Central memory CD8-positive, alpha-beta T cell (primary cell): Measurements from ENCODE around the gene ATP8A1.
A peak's percentile ranks its signal among the peaks of the same experiment; 100 is the strongest.

Experiments
- ATAC-seq: fragments of 150-1000 bp; cut with Tn5 transposase; replicated peaks from 2 replicates; pipeline ENCODE4 v1.10.0; 2022; ENCODE audit warnings: mild to moderate bottlenecking, moderate FRiP score, moderate number of reproducible peaks; ENCODE audit not compliant: poor library complexity, severe bottlenecking; ENCODE audit errors: extremely low read depth
- DNase-seq, 2 donors: peaks; one replicate each; pipeline ENCODE4 v3.0.0; 2021; ENCODE audit warnings: low spot score in 2 of 2
- H3K27ac Mint-ChIP-seq: one replicate; pipeline ENCODE4 v1.8.0; 2022; ENCODE audit warnings: low read depth, mild to moderate bottlenecking, moderate library complexity, mixed read lengths
- H3K27me3 Mint-ChIP-seq: one replicate; pipeline ENCODE4 v1.8.0; 2022; ENCODE audit warnings: mixed read lengths
- H3K36me3 Mint-ChIP-seq: one replicate; pipeline ENCODE4 v1.8.0; 2022; ENCODE audit warnings: mild to moderate bottlenecking, moderate library complexity, mixed read lengths; ENCODE audit not compliant: insufficient read depth
- H3K4me1 Mint-ChIP-seq: one replicate; pipeline ENCODE4 v1.8.0; 2022; ENCODE audit warnings: mixed read lengths
- H3K4me3 Mint-ChIP-seq: one replicate; pipeline ENCODE4 v1.8.0; 2022; ENCODE audit warnings: mild to moderate bottlenecking, moderate library complexity, mixed read lengths
- H3K9me3 Mint-ChIP-seq: one replicate; pipeline ENCODE4 v1.8.0; 2022; ENCODE audit warnings: mixed read lengths

ATP8A1 gene

DNA sequence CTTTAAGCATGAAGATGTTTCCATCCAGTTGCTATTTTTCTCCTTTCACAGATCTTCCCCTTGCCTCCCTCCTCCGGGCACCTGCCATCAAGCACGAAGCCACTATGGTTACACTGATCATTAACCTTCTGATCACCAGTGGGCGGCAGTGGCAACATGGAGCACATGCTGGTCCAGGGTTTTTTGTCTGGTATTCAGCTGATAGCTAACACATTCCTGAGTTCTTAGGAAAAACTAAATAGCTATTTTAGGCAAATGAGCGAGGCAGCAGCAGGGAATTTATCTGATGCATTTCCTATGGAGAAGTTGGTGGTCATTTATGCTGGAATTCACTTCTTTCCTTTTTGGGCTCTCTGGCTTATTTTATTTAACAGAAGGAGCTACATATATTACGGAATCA lies 236.8 kb downstream of the ATP8A1 start:
- DNase-seq (no peak), ATAC-seq (no peak)
- Mint-ChIP-seq H3K4me1 (peaks cover 5% of the 10 kb centered on the region), H3K4me3 (no peak overlapping the region), H3K36me3 (peaks cover 49% of the 10 kb centered on the region), H3K27me3 (no peaks in the 10 kb centered on the region), H3K9me3 (no peaks in the 10 kb centered on the region), H3K27ac (no peak overlapping the region)

DNA sequence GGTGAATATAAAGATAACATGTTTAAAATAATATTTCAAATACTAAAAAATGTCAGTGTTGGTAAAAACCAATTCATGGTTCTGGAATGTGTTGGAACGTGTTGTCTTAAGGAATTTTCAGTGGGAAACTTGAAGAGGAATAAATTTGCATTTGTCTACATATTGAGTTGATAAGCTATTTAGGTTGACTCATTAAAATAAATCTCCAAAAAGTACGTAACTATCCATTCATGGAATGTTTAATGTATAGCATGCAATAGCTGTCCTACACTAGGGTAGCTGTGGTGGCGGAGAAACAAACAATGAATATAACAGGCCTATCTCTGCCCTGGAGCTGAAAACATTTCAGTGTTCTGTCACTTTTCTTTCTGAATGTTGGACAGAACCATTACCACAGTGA lies 239.4 kb downstream of the ATP8A1 start:
- no peak for DNase-seq
- peaks cover 5% of the 10 kb centered on the region for H3K4me1 Mint-ChIP-seq
- H3K9me3 Mint-ChIP-seq, result no peaks in the 10 kb centered on the region
- H3K4me3 Mint-ChIP-seq, result no peak overlapping the region
- ATAC-seq, result no peak
- H3K27ac Mint-ChIP-seq, result no peak overlapping the region
- no peaks in the 10 kb centered on the region for H3K27me3 Mint-ChIP-seq
- H3K36me3 Mint-ChIP-seq, result peaks cover 59% of the 10 kb centered on the region

DNA sequence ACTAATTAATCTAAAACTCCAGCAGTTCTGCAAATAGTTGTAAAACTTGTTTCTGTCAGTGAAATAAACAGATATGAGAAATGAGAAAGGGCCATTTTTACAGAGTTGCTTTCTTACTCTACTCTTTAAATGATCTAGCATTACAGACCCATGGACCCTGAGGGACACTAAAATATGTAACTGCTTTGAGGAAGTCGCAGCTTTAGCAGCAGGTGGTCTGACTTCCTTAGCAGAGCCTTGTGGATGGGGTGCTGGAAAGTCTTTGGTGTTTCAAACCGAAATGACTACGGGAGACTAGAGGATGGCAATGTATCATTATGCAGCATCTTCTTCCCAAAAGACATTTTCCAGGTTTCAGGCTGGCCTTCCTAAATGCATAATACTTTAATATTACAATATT lies 240.9 kb downstream of the ATP8A1 start:
- H3K36me3 Mint-ChIP-seq, result peaks cover 52% of the 10 kb centered on the region
- no peaks in the 10 kb centered on the region for H3K9me3 Mint-ChIP-seq
- H3K27me3 Mint-ChIP-seq, result no peaks in the 10 kb centered on the region
- no peak overlapping the region for H3K27ac Mint-ChIP-seq
- no peak overlapping the region for H3K4me3 Mint-ChIP-seq
- DNase-seq (no peak), ATAC-seq (no peak)
- peaks cover 5% of the 10 kb centered on the region for H3K4me1 Mint-ChIP-seq

DNA sequence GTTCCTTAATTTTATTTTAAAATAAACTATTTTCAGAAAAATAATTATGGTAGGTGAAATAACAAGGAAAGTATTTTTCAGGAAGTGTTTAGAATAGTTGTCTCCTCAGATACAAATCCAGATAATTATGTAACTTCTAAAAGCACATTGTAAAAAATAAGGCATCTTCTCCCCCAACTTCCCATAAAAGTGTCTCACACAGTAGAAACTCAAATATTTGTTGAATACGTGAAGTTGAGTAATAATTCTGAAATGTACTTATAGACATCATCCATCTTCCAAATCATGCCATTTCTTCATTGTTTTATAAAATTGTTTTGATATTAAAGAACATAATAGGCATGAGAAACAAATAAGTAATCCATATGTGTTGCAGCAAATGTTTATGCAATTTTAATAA lies 241.6 kb downstream of the ATP8A1 start:
- Mint-ChIP-seq H3K4me3 (no peak overlapping the region), H3K36me3 (peaks cover 50% of the 10 kb centered on the region), H3K27ac (no peak overlapping the region), H3K9me3 (no peaks in the 10 kb centered on the region), H3K27me3 (no peaks in the 10 kb centered on the region), H3K4me1 (peaks cover 5% of the 10 kb centered on the region)
- ATAC-seq (no peak), DNase-seq (no peak)

DNA sequence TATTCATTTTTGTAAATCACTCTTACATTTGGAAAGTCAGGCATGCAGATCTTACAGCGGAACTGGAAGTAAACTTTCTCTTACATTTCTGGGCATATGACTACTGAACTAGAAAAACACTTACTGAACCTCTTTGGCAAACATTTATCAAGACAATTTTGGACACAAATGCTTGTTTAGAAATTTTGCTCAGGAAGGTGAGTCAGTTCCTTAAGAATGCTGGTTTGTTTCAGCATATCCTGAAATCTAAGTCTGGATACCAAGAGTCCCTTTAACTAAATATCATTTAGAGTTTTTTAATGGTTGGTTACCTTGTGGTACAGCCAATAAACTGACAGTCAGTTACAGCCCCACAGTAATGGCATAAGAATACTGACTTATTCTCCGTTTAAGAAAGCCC lies 244.7 kb downstream of the ATP8A1 start:
- no peak for ATAC-seq
- Mint-ChIP-seq H3K27me3 (no peaks in the 10 kb centered on the region), H3K4me1 (no peaks in the 10 kb centered on the region), H3K4me3 (no peak overlapping the region), H3K27ac (no peak overlapping the region), H3K9me3 (no peaks in the 10 kb centered on the region), H3K36me3 (peaks cover 44% of the 10 kb centered on the region)
- no peak for DNase-seq

DNA sequence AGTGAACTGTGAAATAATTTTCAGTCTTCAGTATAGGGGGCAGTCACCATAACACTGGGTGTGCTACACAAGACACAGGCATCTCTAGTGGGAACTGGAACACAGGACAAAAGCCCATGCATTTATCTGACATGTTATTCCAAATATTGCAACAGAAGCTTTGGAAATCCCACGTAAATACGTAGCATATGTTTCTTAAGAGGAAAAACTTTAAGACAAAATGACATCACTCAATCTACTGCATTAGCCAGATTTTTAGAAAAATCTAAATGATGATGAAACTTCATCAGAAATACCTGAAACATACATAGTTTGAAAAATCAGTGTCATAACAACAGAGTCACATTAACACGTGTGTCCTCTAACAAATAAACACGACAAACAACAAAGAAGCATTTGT lies 245.1 kb downstream of the ATP8A1 start:
- Mint-ChIP-seq H3K36me3 (peaks cover 42% of the 10 kb centered on the region), H3K9me3 (no peaks in the 10 kb centered on the region), H3K4me1 (no peaks in the 10 kb centered on the region), H3K27me3 (no peaks in the 10 kb centered on the region), H3K4me3 (no peak overlapping the region), H3K27ac (no peak overlapping the region)
- DNase-seq (no peak), ATAC-seq (no peak)

DNA sequence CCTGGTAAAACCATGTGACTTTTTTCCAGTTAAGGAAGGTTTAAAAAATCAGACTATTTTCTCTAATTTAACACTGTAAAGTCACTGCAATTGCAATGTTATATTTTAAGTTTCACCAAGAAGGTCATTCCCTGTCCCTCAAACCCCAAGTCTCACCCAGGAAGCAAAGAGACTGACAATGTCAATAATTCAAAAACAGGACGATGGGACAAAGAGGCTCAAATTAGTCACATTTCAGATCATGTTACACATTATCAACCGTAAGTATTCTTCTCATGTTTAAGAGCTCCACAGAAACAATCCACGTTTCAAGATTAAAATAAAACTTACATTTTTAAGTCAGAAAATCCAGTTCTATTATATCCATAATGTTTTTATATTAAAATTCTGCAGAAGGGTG lies 246.5 kb downstream of the ATP8A1 start:
- no peak overlapping the region for H3K4me3 Mint-ChIP-seq
- H3K27ac Mint-ChIP-seq, result no peak overlapping the region
- peaks cover 38% of the 10 kb centered on the region for H3K36me3 Mint-ChIP-seq
- H3K4me1 Mint-ChIP-seq, result no peaks in the 10 kb centered on the region
- no peaks in the 10 kb centered on the region for H3K27me3 Mint-ChIP-seq
- ATAC-seq, result no peak
- H3K9me3 Mint-ChIP-seq, result no peaks in the 10 kb centered on the region
- no peak for DNase-seq

DNA sequence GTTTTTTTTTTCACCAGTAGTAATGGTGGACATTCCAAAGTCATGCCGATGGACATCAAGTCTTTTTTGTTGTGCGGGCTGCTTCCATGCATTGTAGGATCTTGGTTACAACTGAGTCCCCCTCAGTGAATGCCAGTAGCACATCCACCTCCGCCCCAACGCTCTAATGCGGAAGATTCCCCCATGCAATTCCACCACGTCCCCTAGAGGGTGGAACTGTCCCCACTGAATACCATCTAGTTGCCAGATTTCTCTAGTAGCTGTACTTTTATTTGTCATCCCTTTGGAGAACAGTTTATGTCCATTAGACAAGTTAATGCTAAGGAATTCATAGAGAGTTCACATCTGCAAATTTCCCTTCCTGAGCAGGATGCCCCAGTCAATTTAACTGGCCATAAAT lies 252.9 kb downstream of the ATP8A1 start:
- ATAC-seq, result no peak
- Mint-ChIP-seq H3K36me3 (peaks cover 1% of the 10 kb centered on the region), H3K9me3 (no peaks in the 10 kb centered on the region), H3K27ac (no peak overlapping the region), H3K4me3 (no peak overlapping the region), H3K4me1 (peaks cover 14% of the 10 kb centered on the region), H3K27me3 (peaks cover 27% of the 10 kb centered on the region)
- no peak for DNase-seq

DNA sequence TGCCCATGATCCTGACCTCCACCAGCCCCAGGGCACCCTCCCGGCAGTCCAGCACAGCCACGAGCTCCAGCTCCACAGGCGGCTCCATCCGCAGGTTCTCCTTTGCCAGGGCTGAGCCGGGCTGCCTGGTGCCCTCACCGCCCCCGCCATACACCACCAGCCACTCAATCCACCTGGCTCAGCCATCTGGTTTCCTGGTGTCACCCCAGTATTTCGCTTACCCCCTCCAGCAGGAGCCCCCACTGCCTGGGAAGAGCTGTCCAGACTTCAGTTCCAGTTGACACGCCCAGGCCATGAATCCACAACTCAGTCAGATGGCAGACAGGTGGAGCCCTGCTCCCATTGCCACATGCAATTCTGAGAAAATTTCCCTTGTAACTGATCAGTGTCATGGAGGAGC lies 255.7 kb downstream of the ATP8A1 start:
- ATAC-seq (no peak), DNase-seq (no peak)
- H3K27me3 Mint-ChIP-seq, result peaks cover 51% of the 10 kb centered on the region
- H3K36me3 Mint-ChIP-seq, result no peaks in the 10 kb centered on the region
- no peak overlapping the region for H3K4me3 Mint-ChIP-seq
- H3K9me3 Mint-ChIP-seq, result no peaks in the 10 kb centered on the region
- peak overlapping the region; percentile 68 for H3K27ac Mint-ChIP-seq
- H3K4me1 Mint-ChIP-seq, result peaks cover 35% of the 10 kb centered on the region

DNA sequence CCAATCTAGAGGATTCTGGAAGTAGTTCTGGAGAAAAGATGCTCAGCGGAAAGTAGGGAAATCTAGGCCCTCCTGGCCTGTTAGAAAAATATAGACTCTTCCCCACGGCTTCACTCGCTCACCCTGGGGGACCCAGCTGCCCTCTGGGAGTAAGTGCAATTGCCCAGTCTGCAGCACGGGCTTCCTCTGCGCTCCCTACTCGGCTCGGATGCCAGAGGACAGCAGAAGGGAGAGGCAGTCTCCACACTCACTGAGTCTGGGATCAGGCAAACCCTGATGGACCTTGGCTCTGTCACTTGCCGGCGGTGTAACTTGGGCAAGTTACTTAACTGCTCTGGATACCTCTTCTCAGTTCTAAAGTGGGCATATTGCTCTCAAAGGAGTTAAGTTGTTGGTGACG lies 257.5 kb downstream of the ATP8A1 start:
- Mint-ChIP-seq H3K4me3 (peak overlapping the region; percentile 77), H3K27me3 (peaks cover 65% of the 10 kb centered on the region)

DNA sequence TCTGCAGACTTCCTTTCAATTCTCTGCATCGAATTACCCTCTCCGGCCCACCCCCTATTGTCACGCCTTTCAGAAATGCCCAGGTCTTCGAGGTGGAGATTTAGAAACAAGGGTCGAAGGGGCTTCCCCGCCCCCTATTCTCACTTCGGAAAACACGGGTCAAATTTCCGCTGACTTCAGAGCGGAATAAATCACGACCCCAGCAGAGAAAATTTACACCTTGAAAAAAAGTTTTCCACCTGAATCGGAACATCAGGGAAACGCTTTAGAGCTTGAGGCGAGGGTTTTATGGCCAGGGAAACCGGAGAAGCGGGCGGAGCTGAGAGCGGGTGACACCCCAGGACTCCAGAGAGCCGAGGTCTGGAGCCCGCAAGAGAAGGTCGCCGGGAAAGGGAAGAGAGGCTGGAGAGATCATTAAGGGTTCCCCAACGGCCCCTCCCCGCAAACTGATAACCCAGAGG lies 258.0 kb downstream of the ATP8A1 start:
- DNase-seq, result no peak
- Mint-ChIP-seq H3K4me3 (peak overlapping the region; percentile 77), H3K4me1 (peaks cover 35% of the 10 kb centered on the region), H3K36me3 (no peaks in the 10 kb centered on the region), H3K9me3 (no peaks in the 10 kb centered on the region), H3K27ac (no peak overlapping the region), H3K27me3 (peaks cover 67% of the 10 kb centered on the region)
- ATAC-seq, result no peak

More for the DNA sequence above, 257.5 kb downstream of the ATP8A1 start:
- no peak overlapping the region for H3K27ac Mint-ChIP-seq
- H3K9me3 Mint-ChIP-seq, result no peaks in the 10 kb centered on the region
- no peak for DNase-seq
- H3K4me1 Mint-ChIP-seq, result peaks cover 35% of the 10 kb centered on the region
- H3K36me3 Mint-ChIP-seq, result no peaks in the 10 kb centered on the region
- no peak for ATAC-seq

DNA sequence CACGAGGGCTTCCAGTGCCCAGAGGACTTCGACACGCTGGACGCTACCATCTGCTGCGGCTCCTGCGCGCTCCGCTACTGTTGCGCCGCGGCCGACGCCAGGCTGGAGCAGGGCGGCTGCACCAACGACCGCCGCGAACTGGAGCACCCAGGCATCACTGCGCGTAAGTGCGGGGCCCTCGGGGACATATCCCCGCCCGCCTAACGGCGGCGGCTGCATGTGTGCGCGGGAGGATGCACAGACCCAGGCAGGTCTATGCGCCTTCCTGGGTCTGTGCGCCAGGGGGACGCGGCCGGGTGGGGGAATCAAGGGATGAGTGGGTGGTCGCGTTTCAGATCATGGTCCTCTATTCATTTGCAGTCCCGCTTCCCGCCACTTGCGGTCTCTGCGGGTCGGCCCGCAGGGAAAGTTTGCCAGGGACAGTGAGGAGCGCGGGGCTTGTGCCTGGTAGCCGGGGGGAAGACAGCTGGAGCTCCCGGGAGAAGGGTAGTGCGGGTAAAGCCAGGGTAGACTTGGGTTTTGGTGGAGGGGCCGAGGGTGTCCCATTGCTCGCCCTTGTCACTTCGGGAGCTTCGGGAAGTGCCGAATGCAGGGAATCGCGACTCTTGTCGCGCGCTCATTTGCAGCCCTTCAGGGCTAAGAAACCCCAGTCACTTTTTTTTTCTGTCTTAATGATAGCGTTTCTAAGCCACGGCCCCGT lies 258.6 kb downstream of the ATP8A1 start:
- H3K4me1 Mint-ChIP-seq, result peaks cover 35% of the 10 kb centered on the region
- no peaks in the 10 kb centered on the region for H3K36me3 Mint-ChIP-seq
- DNase-seq, result no peak
- H3K27me3 Mint-ChIP-seq, result peaks cover 67% of the 10 kb centered on the region
- peak; percentile 37 for ATAC-seq
- H3K9me3 Mint-ChIP-seq, result no peaks in the 10 kb centered on the region
- H3K4me3 Mint-ChIP-seq, result peak overlapping the region; percentile 77
- no peak overlapping the region for H3K27ac Mint-ChIP-seq

DNA sequence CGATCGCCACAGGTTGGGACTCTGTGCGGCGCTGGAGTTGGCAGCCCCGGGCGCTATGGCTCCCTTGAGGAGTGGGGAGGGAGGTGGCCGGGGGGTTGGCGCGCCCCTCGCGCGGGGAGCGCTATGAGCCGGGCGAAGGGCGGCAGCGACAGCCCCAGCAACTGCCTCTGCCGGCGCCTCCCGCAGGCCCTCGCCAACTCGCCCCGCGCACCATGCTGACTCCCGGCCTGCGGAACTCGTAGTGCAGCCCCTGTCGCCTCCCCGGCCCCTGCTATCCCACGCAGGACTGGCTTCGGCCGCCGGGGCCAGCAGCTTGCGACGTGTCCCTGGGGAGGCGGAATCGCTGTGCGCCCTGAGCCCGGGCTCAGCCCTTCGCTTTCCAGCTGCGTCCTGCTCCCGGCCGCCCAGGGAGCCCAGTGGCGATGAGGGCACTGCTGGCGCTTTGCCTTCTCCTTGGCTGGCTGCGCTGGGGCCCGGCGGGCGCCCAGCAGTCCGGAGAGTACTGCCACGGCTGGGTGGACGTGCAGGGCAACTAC lies 259.2 kb downstream of the ATP8A1 start:
- H3K36me3 Mint-ChIP-seq, result no peaks in the 10 kb centered on the region
- no peaks in the 10 kb centered on the region for H3K9me3 Mint-ChIP-seq
- H3K27ac Mint-ChIP-seq, result no peak overlapping the region
- DNase-seq (no peak), ATAC-seq (no peak)
- H3K27me3 Mint-ChIP-seq, result peaks cover 67% of the 10 kb centered on the region
- H3K4me3 Mint-ChIP-seq, result peak overlapping the region; percentile 77
- H3K4me1 Mint-ChIP-seq, result peaks cover 35% of the 10 kb centered on the region
